ENCODE data around the gene KCND3.

DNA sequence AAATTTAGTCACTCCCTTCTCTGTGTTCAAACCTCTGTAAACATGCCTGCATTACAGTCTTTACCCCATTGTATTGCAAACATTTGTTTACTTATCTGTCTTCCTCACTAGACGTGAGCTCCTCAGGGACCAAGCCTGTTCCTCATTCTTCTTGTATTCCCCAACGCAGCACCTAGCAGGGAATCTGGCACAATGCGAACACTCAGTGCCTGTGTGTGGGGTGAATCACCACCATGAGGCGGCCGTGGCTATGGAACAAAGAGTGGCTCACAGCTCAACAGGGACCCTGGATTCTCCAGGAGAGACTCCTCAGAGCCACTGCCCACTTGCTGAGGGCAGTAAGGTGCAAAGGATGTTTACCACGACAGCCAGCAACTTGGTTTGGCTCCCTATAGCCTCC, 137.9 kb downstream of the KCND3 start:
- no peak for TF ChIP-seq POLR2A (IDR thresholded peaks at IDR 0.05)
- TF ChIP-seq, protein P1, sequence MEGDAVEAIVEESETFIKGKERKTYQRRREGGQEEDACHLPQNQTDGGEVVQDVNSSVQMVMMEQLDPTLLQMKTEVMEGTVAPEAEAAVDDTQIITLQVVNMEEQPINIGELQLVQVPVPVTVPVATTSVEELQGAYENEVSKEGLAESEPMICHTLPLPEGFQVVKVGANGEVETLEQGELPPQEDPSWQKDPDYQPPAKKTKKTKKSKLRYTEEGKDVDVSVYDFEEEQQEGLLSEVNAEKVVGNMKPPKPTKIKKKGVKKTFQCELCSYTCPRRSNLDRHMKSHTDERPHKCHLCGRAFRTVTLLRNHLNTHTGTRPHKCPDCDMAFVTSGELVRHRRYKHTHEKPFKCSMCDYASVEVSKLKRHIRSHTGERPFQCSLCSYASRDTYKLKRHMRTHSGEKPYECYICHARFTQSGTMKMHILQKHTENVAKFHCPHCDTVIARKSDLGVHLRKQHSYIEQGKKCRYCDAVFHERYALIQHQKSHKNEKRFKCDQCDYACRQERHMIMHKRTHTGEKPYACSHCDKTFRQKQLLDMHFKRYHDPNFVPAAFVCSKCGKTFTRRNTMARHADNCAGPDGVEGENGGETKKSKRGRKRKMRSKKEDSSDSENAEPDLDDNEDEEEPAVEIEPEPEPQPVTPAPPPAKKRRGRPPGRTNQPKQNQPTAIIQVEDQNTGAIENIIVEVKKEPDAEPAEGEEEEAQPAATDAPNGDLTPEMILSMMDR (IDR thresholded peaks at IDR 0.05) = no peak

Data from Peyer's patch (tissue), 4 donors.